ENCODE data around the gene USP22. TPM values are rescaled to one million over a fixed set of nuclear protein-coding genes. Genes with fewer than 3 reads are reported as not detected.
A peak's percentile ranks its signal among the peaks of the same experiment; 100 is the strongest.

Gene USP22
- total RNA-seq, 1 donor from 2014 or later, result 279 TPM

- Mint-ChIP-seq H3K4me3 (peak overlapping the region; percentile 89), H3K4me1 (ENCODE audit: unreplicated experiment) (peaks cover 9% of the 10 kb centered on the region), H3K9me3 (no peaks in the 10 kb centered on the region), H3K27ac (peak overlapping the region; percentile 88), H3K36me3 (peaks cover 4% of the 10 kb centered on the region), H3K27me3 (no peaks in the 10 kb centered on the region)
- peak; percentile 97 for DNase-seq (ENCODE audit: extremely low spot score, unreplicated experiment)
- peak; percentile 80 for TF ChIP-seq CTCF (conservative IDR thresholded peaks at IDR 0.05)
Measured at GRCh38 chr17:21043296-21044232, 753 bp upstream of the USP22 start.

GRCh38 chr17:21041741-21042457 lies 912 bp downstream of the USP22 start:
- Mint-ChIP-seq H3K9me3 (no peaks in the 10 kb centered on the region), H3K4me3 (peak overlapping the region; percentile 97), H3K36me3 (peaks cover 13% of the 10 kb centered on the region), H3K27ac (peak overlapping the region; percentile 94), H3K4me1 (ENCODE audit: unreplicated experiment) (peaks cover 18% of the 10 kb centered on the region), H3K27me3 (no peaks in the 10 kb centered on the region)
- no peak for TF ChIP-seq CTCF (conservative IDR thresholded peaks at IDR 0.05)
- peak; percentile 79 for DNase-seq (ENCODE audit: extremely low spot score, unreplicated experiment)

GRCh38 chr17:21039839-21040575 lies 2.8 kb downstream of the USP22 start:
- Mint-ChIP-seq H3K27me3 (no peaks in the 10 kb centered on the region), H3K9me3 (no peaks in the 10 kb centered on the region), H3K4me1 (ENCODE audit: unreplicated experiment) (peaks cover 34% of the 10 kb centered on the region), H3K4me3 (peak overlapping the region; percentile 97), H3K27ac (peak overlapping the region; percentile 94), H3K36me3 (peaks cover 28% of the 10 kb centered on the region)
- TF ChIP-seq CTCF (conservative IDR thresholded peaks at IDR 0.05), result peak; percentile 56
- no peak for DNase-seq (ENCODE audit: extremely low spot score, unreplicated experiment)

GRCh38 chr17:21037117-21037803 lies 5.6 kb downstream of the USP22 start:
- no peak for TF ChIP-seq CTCF (conservative IDR thresholded peaks at IDR 0.05)
- Mint-ChIP-seq H3K27ac (peak overlapping the region; percentile 51), H3K4me3 (peak overlapping the region; percentile 37), H3K27me3 (no peaks in the 10 kb centered on the region), H3K9me3 (no peaks in the 10 kb centered on the region), H3K4me1 (ENCODE audit: unreplicated experiment) (peaks cover 48% of the 10 kb centered on the region), H3K36me3 (peaks cover 39% of the 10 kb centered on the region)
- no peak for DNase-seq (ENCODE audit: extremely low spot score, unreplicated experiment)

- Mint-ChIP-seq H3K36me3 (peaks cover 39% of the 10 kb centered on the region), H3K27ac (peak overlapping the region; percentile 51), H3K9me3 (no peaks in the 10 kb centered on the region), H3K27me3 (no peaks in the 10 kb centered on the region), H3K4me3 (peak overlapping the region; percentile 37), H3K4me1 (ENCODE audit: unreplicated experiment) (peaks cover 51% of the 10 kb centered on the region)
- no peak for TF ChIP-seq CTCF (conservative IDR thresholded peaks at IDR 0.05)
- no peak for DNase-seq (ENCODE audit: extremely low spot score, unreplicated experiment)
Measured at GRCh38 chr17:21036361-21036881, 6.4 kb downstream of the USP22 start.

All from type B pancreatic cell (in vitro differentiated cells).